Articular chondrocyte of knee joint (primary cell): ENCODE results near the gene ERBIN. TPM values are rescaled to one million over a fixed set of nuclear protein-coding genes. Genes with fewer than 3 reads are reported as not detected.

Source experiments
- small RNA-seq: library from RNA; depleted of rRNA; stranded (forward); fragments of <200 nt; gene quantifications from one replicate; pipeline ENCODE3, GENCODE V24; 2012
- total RNA-seq: library from RNA; depleted of rRNA; stranded (reverse); fragments of >200 nt; gene quantifications from 2 replicates; pipeline ENCODE4 v1.2.3, GENCODE V29; 2012

Gene ERBIN
- total RNA-seq, result 330 and 367 TPM in 2 replicates

DNA sequence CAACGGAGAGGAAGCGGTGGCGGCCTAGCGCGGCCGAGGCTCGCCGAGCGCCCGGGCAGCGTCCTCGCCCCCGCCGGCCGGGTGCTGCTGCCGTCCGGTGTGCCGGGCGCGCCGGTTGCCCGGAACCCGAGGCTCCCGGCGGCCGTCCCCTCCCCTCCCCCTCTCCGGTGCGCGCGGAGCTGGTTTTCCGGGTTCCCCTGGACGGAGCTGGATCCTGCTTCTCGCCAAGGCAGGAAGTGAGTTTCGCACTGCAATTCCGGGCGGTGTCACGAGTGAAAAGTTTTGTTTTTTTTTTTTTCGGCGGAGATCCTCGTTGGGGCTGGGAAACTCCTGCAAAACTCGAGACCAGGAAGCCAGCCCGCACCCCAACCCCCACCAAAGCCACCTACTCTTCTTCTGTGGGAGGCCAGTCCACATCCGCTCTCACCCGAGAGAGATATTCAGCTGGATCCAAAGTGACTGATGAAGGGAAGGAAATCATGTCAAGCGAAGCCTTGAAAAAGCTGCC, at the start of gene ERBIN:
Gene ERBIN, plus strand, starts transcription at position 300 of the 508 bp plus-strand sequence. CDS start 66,144 bp downstream, outside the sequence.

Small RNA genes lying within 50 kb of the gene (small RNA-seq; reads per million reads assigned to genes)
- not detected for gene RF00598

Other genes starting within 250 kb of the ERBIN start
- gene SGTB, start 204.5 kb upstream of the ERBIN start, total RNA-seq, result 58.7 and 59.2 TPM in 2 replicates
- gene NLN, start 204.4 kb upstream of the ERBIN start, total RNA-seq, result 41.0 and 59.8 TPM in 2 replicates
- gene SREK1, start 217.7 kb downstream of the ERBIN start, total RNA-seq, result 106 and 110 TPM in 2 replicates